Measurements from ENCODE around the gene PELI1. TPM values are rescaled to one million over a fixed set of nuclear protein-coding genes. Genes with fewer than 3 reads are reported as not detected.

Gene PELI1
- total and polyA plus RNA-seq, 8 donors: 6.9 to 165 (median 27.5) TPM

DNA sequence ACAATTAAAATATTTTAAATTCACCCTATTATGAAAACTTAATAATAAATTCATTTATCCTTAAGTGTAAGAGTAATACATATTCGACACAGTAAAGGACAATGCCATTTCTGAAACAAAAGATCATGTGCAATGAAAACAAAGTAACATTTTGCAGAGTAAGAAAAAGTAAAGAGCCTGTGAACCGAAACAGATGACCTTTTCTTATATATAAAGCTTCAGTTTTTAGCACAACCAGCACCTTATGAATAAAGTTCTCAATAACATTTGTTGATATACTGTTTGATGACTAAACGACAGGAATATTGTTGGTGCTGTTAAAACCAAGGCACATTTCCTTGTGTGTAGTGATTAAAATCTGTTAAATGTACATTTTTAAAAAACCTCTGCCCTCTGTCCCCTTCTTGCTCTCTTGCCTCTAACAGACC is 1.5 kb downstream of the PELI1 start:
- peak in 1 of 2 donors; percentile 49 for DNase-seq
- Histone ChIP-seq H3K27me3 (no peaks in the 10 kb centered on the region), H3K27ac (peak overlapping the region in 4 of 5 donors; percentile 96 to 99 (median 98)), H3K9me3 (no peaks in the 10 kb centered on the region), H3K36me3 (no peaks in the 10 kb centered on the region), H3K4me1 (peaks cover 0 to 49% (median 35%) of the 10 kb centered on the region in 4 donors), H3K4me3 (peak overlapping the region; percentile 75 to 97 (median 80))
- intact Hi-C loops (cut with DNase I; ENCODE audit: low total_unique reads): no loop called here
- TF ChIP-seq, protein P1, sequence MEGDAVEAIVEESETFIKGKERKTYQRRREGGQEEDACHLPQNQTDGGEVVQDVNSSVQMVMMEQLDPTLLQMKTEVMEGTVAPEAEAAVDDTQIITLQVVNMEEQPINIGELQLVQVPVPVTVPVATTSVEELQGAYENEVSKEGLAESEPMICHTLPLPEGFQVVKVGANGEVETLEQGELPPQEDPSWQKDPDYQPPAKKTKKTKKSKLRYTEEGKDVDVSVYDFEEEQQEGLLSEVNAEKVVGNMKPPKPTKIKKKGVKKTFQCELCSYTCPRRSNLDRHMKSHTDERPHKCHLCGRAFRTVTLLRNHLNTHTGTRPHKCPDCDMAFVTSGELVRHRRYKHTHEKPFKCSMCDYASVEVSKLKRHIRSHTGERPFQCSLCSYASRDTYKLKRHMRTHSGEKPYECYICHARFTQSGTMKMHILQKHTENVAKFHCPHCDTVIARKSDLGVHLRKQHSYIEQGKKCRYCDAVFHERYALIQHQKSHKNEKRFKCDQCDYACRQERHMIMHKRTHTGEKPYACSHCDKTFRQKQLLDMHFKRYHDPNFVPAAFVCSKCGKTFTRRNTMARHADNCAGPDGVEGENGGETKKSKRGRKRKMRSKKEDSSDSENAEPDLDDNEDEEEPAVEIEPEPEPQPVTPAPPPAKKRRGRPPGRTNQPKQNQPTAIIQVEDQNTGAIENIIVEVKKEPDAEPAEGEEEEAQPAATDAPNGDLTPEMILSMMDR (IDR thresholded peaks at IDR 0.05): no peak
- TF ChIP-seq EP300 (IDR thresholded peaks at IDR 0.05): no peak
- TF ChIP-seq POLR2AphosphoS5 (IDR thresholded peaks at IDR 0.05): no peak
- WGBS, 5 donors: 1 to 6% (median 4%) methylated on average over 3 of the region's 3 CpGs

- no peak for TF ChIP-seq EP300 (IDR thresholded peaks at IDR 0.05)
- no peak for TF ChIP-seq POLR2AphosphoS5 (IDR thresholded peaks at IDR 0.05)
- TF ChIP-seq, protein P1 (IDR thresholded peaks at IDR 0.05): no peak
- Histone ChIP-seq H3K27me3 (no peaks in the 10 kb centered on the region), H3K36me3 (no peaks in the 10 kb centered on the region), H3K4me1 (peaks cover 0 to 57% (median 38%) of the 10 kb centered on the region in 4 donors), H3K9me3 (no peaks in the 10 kb centered on the region), H3K4me3 (peak overlapping the region; percentile 75 to 97 (median 80)), H3K27ac (peak overlapping the region; percentile 8 to 99 (median 98))
- intact Hi-C loops (cut with DNase I; ENCODE audit: low total_unique reads): no loop called here
- WGBS, 5 donors: 5 to 22% (median 6%) methylated on average over 2 of the region's 2 CpGs
- peak in 1 of 2 donors; percentile 40 for DNase-seq
Observed at GRCh38 chr2:64141674-64142405, 2.4 kb downstream of the PELI1 start.

- TF ChIP-seq, protein P1 (IDR thresholded peaks at IDR 0.05): no peak
- no peak for TF ChIP-seq POLR2AphosphoS5 (IDR thresholded peaks at IDR 0.05)
- TF ChIP-seq POLR2A (IDR thresholded peaks at IDR 0.05): no peak
- TF ChIP-seq EP300 (IDR thresholded peaks at IDR 0.05): no peak
- no peak for DNase-seq
- Histone ChIP-seq H3K27ac (peak overlapping the region in 3 of 5 donors; percentile 98 to 99 (median 98)), H3K9me3 (no peaks in the 10 kb centered on the region), H3K27me3 (no peaks in the 10 kb centered on the region), H3K4me1 (peaks cover 0 to 66% (median 40%) of the 10 kb centered on the region in 4 donors), H3K36me3 (no peaks in the 10 kb centered on the region), H3K4me3 (peak overlapping the region in 1 of 4 donors; percentile 75)
- intact Hi-C loops (cut with DNase I; ENCODE audit: low total_unique reads): no loop called here
Observed at GRCh38 chr2:64140665-64141200, 3.5 kb downstream of the PELI1 start.

GRCh38 chr2:64139956-64140355 is 4.3 kb downstream of the PELI1 start:
- peaks cover 0 to 74% (median 45%) of the 10 kb centered on the region in 4 donors for H3K4me1 ChIP-seq
- H3K4me3 ChIP-seq: no peak overlapping the region
- H3K27me3 ChIP-seq: no peaks in the 10 kb centered on the region
- H3K36me3 ChIP-seq: no peaks in the 10 kb centered on the region
- WGBS, 5 donors: 51 to 73% (median 71%) methylated on average over 2 of the region's 2 CpGs
- H3K27ac ChIP-seq: peak overlapping the region in 2 of 5 donors; percentile 6 to 98
- TF ChIP-seq, protein P1 (IDR thresholded peaks at IDR 0.05): no peak
- no peak for TF ChIP-seq POLR2AphosphoS5 (IDR thresholded peaks at IDR 0.05)
- H3K9me3 ChIP-seq: no peaks in the 10 kb centered on the region
- intact Hi-C loops (cut with DNase I; ENCODE audit: low total_unique reads): no loop called here
- no peak for DNase-seq

All from stomach (tissue), 9 donors.